ENCODE measurements around the gene OR2AG1. TPM values are rescaled to one million over a fixed set of nuclear protein-coding genes. Genes with fewer than 3 reads are reported as not detected.

The OR2AG1 gene
- total RNA-seq, 1 experiment from 2014 or later = not detected

DNA sequence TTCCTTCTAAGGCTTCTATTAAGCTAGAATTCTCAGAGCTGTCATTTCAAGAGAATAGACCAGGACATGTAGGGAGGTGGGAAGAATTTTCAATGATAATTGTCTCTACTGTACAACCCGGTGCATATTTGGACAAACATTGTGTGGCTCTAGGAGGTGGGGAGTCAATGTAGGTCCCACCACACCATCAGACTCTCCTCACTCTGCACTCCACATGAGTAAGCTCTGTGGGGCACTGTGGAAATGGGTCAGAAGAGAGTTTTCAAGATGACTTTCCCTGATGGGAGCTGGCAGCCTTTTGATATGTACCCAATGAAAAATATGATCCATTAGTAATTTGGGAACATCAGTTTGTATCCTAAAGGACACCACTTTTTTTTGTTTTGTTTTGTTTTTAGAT lies 44.2 kb upstream of the OR2AG1 start:
- DNase-seq (ENCODE audit: low read depth, low spot score) = no peak
- TF ChIP-seq, protein P1, sequence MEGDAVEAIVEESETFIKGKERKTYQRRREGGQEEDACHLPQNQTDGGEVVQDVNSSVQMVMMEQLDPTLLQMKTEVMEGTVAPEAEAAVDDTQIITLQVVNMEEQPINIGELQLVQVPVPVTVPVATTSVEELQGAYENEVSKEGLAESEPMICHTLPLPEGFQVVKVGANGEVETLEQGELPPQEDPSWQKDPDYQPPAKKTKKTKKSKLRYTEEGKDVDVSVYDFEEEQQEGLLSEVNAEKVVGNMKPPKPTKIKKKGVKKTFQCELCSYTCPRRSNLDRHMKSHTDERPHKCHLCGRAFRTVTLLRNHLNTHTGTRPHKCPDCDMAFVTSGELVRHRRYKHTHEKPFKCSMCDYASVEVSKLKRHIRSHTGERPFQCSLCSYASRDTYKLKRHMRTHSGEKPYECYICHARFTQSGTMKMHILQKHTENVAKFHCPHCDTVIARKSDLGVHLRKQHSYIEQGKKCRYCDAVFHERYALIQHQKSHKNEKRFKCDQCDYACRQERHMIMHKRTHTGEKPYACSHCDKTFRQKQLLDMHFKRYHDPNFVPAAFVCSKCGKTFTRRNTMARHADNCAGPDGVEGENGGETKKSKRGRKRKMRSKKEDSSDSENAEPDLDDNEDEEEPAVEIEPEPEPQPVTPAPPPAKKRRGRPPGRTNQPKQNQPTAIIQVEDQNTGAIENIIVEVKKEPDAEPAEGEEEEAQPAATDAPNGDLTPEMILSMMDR (IDR thresholded peaks at IDR 0.05) = no peak
- TF ChIP-seq, protein P2, sequence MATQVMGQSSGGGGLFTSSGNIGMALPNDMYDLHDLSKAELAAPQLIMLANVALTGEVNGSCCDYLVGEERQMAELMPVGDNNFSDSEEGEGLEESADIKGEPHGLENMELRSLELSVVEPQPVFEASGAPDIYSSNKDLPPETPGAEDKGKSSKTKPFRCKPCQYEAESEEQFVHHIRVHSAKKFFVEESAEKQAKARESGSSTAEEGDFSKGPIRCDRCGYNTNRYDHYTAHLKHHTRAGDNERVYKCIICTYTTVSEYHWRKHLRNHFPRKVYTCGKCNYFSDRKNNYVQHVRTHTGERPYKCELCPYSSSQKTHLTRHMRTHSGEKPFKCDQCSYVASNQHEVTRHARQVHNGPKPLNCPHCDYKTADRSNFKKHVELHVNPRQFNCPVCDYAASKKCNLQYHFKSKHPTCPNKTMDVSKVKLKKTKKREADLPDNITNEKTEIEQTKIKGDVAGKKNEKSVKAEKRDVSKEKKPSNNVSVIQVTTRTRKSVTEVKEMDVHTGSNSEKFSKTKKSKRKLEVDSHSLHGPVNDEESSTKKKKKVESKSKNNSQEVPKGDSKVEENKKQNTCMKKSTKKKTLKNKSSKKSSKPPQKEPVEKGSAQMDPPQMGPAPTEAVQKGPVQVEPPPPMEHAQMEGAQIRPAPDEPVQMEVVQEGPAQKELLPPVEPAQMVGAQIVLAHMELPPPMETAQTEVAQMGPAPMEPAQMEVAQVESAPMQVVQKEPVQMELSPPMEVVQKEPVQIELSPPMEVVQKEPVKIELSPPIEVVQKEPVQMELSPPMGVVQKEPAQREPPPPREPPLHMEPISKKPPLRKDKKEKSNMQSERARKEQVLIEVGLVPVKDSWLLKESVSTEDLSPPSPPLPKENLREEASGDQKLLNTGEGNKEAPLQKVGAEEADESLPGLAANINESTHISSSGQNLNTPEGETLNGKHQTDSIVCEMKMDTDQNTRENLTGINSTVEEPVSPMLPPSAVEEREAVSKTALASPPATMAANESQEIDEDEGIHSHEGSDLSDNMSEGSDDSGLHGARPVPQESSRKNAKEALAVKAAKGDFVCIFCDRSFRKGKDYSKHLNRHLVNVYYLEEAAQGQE (IDR thresholded peaks at IDR 0.05; ENCODE audit: insufficient read depth in 1 of 2, low read depth in 2 of 2, low read length in 1 of 2) = no peak
- TF ChIP-seq TCF7L2 (IDR thresholded peaks at IDR 0.05; ENCODE audit: low read depth, low read length) (no peak), POLR2AphosphoS5 (IDR thresholded peaks at IDR 0.05; ENCODE audit: low read depth, low read length) (no peak), SIN3A (IDR thresholded peaks at IDR 0.05; ENCODE audit: borderline replicate concordance, insufficient read depth, low read depth, low read length) (no peak)
- intact Hi-C loops (cut with micrococcal nuclease; ENCODE audit: unreplicated experiment) = loop anchor here (2.0 kb wide), 1 partner anchor 18 kb away; no protein-coding TSS in a partner anchor
- ChIA-PET CTCF (interaction anchor here (1.5 kb wide), 1 partner anchor 359 kb away, joined by 9 read pairs; no protein-coding TSS in a partner anchor), POLR2A (no interaction called here)
- Histone ChIP-seq H3K27ac (ENCODE audit: low read length) (no peak overlapping the region), H3K4me1 (ENCODE audit: control insufficient read depth, insufficient read depth, low read length) (0 out of 2 replicates have a peak, but pooled peaks cover 3% of the 10 kb centered on the region), H3K4me3 (ENCODE audit: low read depth in 2 of 2, low read length in 2 of 2) (no peak overlapping the region), H3K9me3 (ENCODE audit: control insufficient read depth, insufficient read depth, low read depth, low read length) (no peaks in the 10 kb centered on the region), H3K27me3 (ENCODE audit: control insufficient read depth, insufficient read depth, low read length) (peaks cover 12% of the 10 kb centered on the region; the same call in 1 of the 2 replicates), H3K36me3 (ENCODE audit: control insufficient read depth, insufficient read depth, low read length) (no peaks in the 10 kb centered on the region)
- BruUV-seq (replicated peaks) = no TSS peak
- no peak for ATAC-seq
- in situ Hi-C loops (cut with HindIII; ENCODE audit: low pct_unique_long_range_greater_than_20kb, low sequenced_read_pairs) = no loop called here

DNA sequence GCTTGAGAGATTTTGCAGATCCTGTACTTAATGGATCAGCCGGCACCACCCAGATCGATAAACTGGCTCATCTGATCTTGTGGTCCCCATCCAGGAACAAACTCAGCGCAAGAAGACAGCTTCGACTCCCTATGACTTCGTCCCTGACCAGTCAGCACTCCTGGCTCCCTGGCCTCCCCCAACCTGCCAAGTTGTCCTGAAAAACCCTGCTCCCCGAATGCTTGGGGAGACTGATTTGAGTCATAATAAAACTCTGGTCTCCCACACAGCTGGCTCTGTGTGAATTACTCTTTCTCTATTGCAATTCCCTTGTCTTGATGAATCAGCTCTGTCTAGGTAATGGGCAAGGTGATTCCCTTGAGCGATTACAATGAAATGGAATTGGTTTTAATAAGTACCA lies 40.6 kb upstream of the OR2AG1 start:
- Histone ChIP-seq H3K4me3 (ENCODE audit: low read depth in 2 of 2, low read length in 2 of 2) (no peak overlapping the region), H3K4me1 (ENCODE audit: control insufficient read depth, insufficient read depth, low read length) (no peaks in the 10 kb centered on the region), H3K9me3 (ENCODE audit: control insufficient read depth, insufficient read depth, low read depth, low read length) (no peaks in the 10 kb centered on the region), H3K36me3 (ENCODE audit: control insufficient read depth, insufficient read depth, low read length) (no peaks in the 10 kb centered on the region), H3K27me3 (ENCODE audit: control insufficient read depth, insufficient read depth, low read length) (peaks cover 30% of the 10 kb centered on the region), H3K27ac (ENCODE audit: low read length) (no peak overlapping the region)
- no TSS peak for BruUV-seq (replicated peaks)
- ChIA-PET POLR2A (no interaction called here), CTCF (interaction anchor here (0.6 kb wide), 1 partner anchor 8 kb away, joined by 9 read pairs; no protein-coding TSS in a partner anchor)
- no peak for ATAC-seq
- intact Hi-C loops (cut with micrococcal nuclease; ENCODE audit: unreplicated experiment) (no loop called here), in situ Hi-C loops (cut with HindIII; ENCODE audit: low pct_unique_long_range_greater_than_20kb, low sequenced_read_pairs) (no loop called here)
- TF ChIP-seq POLR2AphosphoS5 (IDR thresholded peaks at IDR 0.05; ENCODE audit: low read depth, low read length) (no peak), SIN3A (IDR thresholded peaks at IDR 0.05; ENCODE audit: borderline replicate concordance, insufficient read depth, low read depth, low read length) (no peak), TCF7L2 (IDR thresholded peaks at IDR 0.05; ENCODE audit: low read depth, low read length) (no peak)
- TF ChIP-seq, protein P1 (IDR thresholded peaks at IDR 0.05) = no peak
- TF ChIP-seq, protein P2 (IDR thresholded peaks at IDR 0.05; ENCODE audit: insufficient read depth in 1 of 2, low read depth in 2 of 2, low read length in 1 of 2) = no peak
- DNase-seq (ENCODE audit: low read depth, low spot score) = no peak
